Vagina (tissue), 2 donors: Measurements from ENCODE around the gene SELENOV. TPM values are rescaled to one million over a fixed set of nuclear protein-coding genes. Genes with fewer than 3 reads are reported as not detected.
A peak's percentile ranks its signal among the peaks of the same experiment; 100 is the strongest.

Experiments
- DNase-seq, 2 donors: peaks; one replicate each; pipeline ENCODE4 v3.0.0-alpha.2; 2017; ENCODE audit errors: extremely low spot score in 2 of 2
- H3K27ac ChIP-seq: fragments of 200-600 bp; sonication (generic); one replicate; pipeline ENCODE4 v1.5.1; 2019
- H3K27me3 ChIP-seq: fragments of 200-600 bp; sonication (generic); one replicate; pipeline ENCODE4 v1.5.1; 2019
- H3K36me3 ChIP-seq, 2 donors: fragments of 200-600 bp; sonication (generic); one replicate each; pipeline ENCODE4 v1.5.1; 2017 to 2019
- H3K4me1 ChIP-seq: fragments of 200-600 bp; sonication (generic); one replicate; pipeline ENCODE4 v1.5.1; 2019
- H3K4me3 ChIP-seq, 2 donors: fragments of 200-600 bp; sonication (generic); 1 replicate in 1 of 2; 2 replicates in 1 of 2; pipeline ENCODE4 v1.5.1; 2016 to 2019
- H3K9me3 ChIP-seq: fragments of 200-600 bp; sonication (generic); one replicate; pipeline ENCODE4 v1.5.1; 2019
- CTCF ChIP-seq, 3 experiments: fragments of 450-650 bp in 2 of 3; fragments of 200-600 bp in 1 of 3; sonication (generic) in 1 of 3; IDR thresholded peaks; one replicate each; pipeline ENCODE4 v1.5.1; 2017 to 2019; ENCODE audit warnings: antibody characterized with exemption in 3 of 3, mild to moderate bottlenecking in 2 of 3, moderate library complexity in 2 of 3
- POLR2A ChIP-seq, 2 donors: fragments of 450-650 bp; IDR thresholded peaks; one replicate each; pipeline ENCODE4 v1.6.1; 2017; ENCODE audit warnings: antibody characterized with exemption in 2 of 2, mild to moderate bottlenecking in 2 of 2, moderate library complexity in 2 of 2
- POLR2AphosphoS5 ChIP-seq, 2 donors: sonication (generic); formaldehyde crosslinking; IDR thresholded peaks; one replicate each; pipeline ENCODE4 v1.9.0; 2017; ENCODE audit warnings: antibody characterized with exemption in 2 of 2, mild to moderate bottlenecking in 2 of 2, low read depth in 1 of 2; ENCODE audit not compliant: insufficient read depth in 1 of 2
- intact Hi-C: fragments of 100-400 bp; cut with DNase I; formaldehyde crosslinking; loops from one replicate; pipeline ENCODE4 v1.15.1; 2023
- total RNA-seq: library from RNA; depleted of rRNA; stranded (reverse); fragments of >200 nt; gene quantifications from one replicate; pipeline ENCODE4 v1.2.3, GENCODE V29; 2016

The SELENOV gene
- total RNA-seq, 1 donor from 2014 or later = not detected

- no peaks in the 10 kb centered on the region for H3K9me3 ChIP-seq
- H3K27ac ChIP-seq = no peak overlapping the region
- no peak overlapping the region for H3K4me3 ChIP-seq
- no peaks in the 10 kb centered on the region for H3K36me3 ChIP-seq
- H3K27me3 ChIP-seq = peaks cover 4% of the 10 kb centered on the region
- peaks cover 25% of the 10 kb centered on the region for H3K4me1 ChIP-seq
- TF ChIP-seq CTCF (IDR thresholded peaks at IDR 0.05) (no peak), POLR2AphosphoS5 (IDR thresholded peaks at IDR 0.05; ENCODE audit: insufficient read depth in 1 of 2, low read depth in 1 of 2) (no peak), POLR2A (IDR thresholded peaks at IDR 0.05) (no peak)
- intact Hi-C loops = no loop called here
- no peak for DNase-seq
These were observed 13.6 kb upstream of the SELENOV start for GRCh38 chr19:39501340-39501739.

- intact Hi-C loops = no loop called here
- H3K4me1 ChIP-seq = peaks cover 30% of the 10 kb centered on the region
- H3K27me3 ChIP-seq = peaks cover 8% of the 10 kb centered on the region
- H3K9me3 ChIP-seq = no peaks in the 10 kb centered on the region
- TF ChIP-seq POLR2AphosphoS5 (IDR thresholded peaks at IDR 0.05; ENCODE audit: insufficient read depth in 1 of 2, low read depth in 1 of 2) (no peak), CTCF (IDR thresholded peaks at IDR 0.05) (peak; percentile 7 to 69 (median 36)), POLR2A (IDR thresholded peaks at IDR 0.05) (no peak)
- no peak for DNase-seq
- H3K4me3 ChIP-seq = peak overlapping the region in 1 of 2 donors; percentile 13
- no peaks in the 10 kb centered on the region for H3K36me3 ChIP-seq
- H3K27ac ChIP-seq = no peak overlapping the region
These were observed 12.1 kb upstream of the SELENOV start for GRCh38 chr19:39502640-39503417.

- Histone ChIP-seq H3K4me3 (peak overlapping the region in 1 of 2 donors; percentile 40), H3K4me1 (peaks cover 14% of the 10 kb centered on the region), H3K9me3 (no peaks in the 10 kb centered on the region), H3K27ac (no peak overlapping the region), H3K36me3 (no peaks in the 10 kb centered on the region), H3K27me3 (peaks cover 8% of the 10 kb centered on the region)
- intact Hi-C loops = no loop called here
- TF ChIP-seq POLR2AphosphoS5 (IDR thresholded peaks at IDR 0.05; ENCODE audit: insufficient read depth in 1 of 2, low read depth in 1 of 2) (no peak), POLR2A (IDR thresholded peaks at IDR 0.05) (no peak), CTCF (IDR thresholded peaks at IDR 0.05) (no peak)
- no peak for DNase-seq
These were observed 8.4 kb upstream of the SELENOV start for GRCh38 chr19:39506598-39506943.

- DNase-seq = no peak
- intact Hi-C loops = no loop called here
- H3K9me3 ChIP-seq = no peaks in the 10 kb centered on the region
- no peaks in the 10 kb centered on the region for H3K36me3 ChIP-seq
- H3K27ac ChIP-seq = no peak overlapping the region
- no peak for TF ChIP-seq CTCF (IDR thresholded peaks at IDR 0.05)
- peaks cover 14% of the 10 kb centered on the region for H3K4me1 ChIP-seq
- H3K27me3 ChIP-seq = peaks cover 8% of the 10 kb centered on the region
- peak overlapping the region; percentile 35 to 40 for H3K4me3 ChIP-seq
These were observed 7.8 kb upstream of the SELENOV start for GRCh38 chr19:39506944-39507714.
